DND-41 (cell line): ENCODE data around the gene IMPACT.

Experiments
- CTCF ChIP-seq: IDR thresholded peaks from 2 replicates; pipeline ENCODE4 v1.5.1; 2012; ENCODE audit warnings: borderline replicate concordance, low read length, moderate library complexity, mild to moderate bottlenecking; ENCODE audit not compliant: poor library complexity, severe bottlenecking; ENCODE audit errors: extremely low read depth
- EZH2 ChIP-seq: IDR thresholded peaks from 3 replicates; pipeline ENCODE4 v1.6.1; 2012; ENCODE audit warnings: borderline replicate concordance, low read depth, mild to moderate bottlenecking, moderate library complexity, low read length, inconsistent platforms; ENCODE audit not compliant: severe bottlenecking

- no peak for TF ChIP-seq CTCF
- TF ChIP-seq EZH2: no peak
These were observed 73.3 kb downstream of the IMPACT start for GRCh38 chr18:24499814-24500213.
